Measurements from ENCODE around the gene USP37.

Gene USP37

GRCh38 chr2:218400930-218401881 lies 166.9 kb downstream of the USP37 start:
- peak; percentile 14 for DNase-seq
